ENCODE results near the gene CNTNAP2. TPM values are rescaled to one million over a fixed set of nuclear protein-coding genes. Genes with fewer than 3 reads are reported as not detected.

The CNTNAP2 gene
- total and polyA plus RNA-seq, 4 donors: 0.14 to 2.3 (median 1.1) TPM

- no peak overlapping the region for H3K27ac ChIP-seq (ENCODE audit: low read depth in 1 of 2, low read length in 2 of 2)
- H3K9me3 ChIP-seq (ENCODE audit: control insufficient read depth in 4 of 4, low read length in 3 of 4): no peaks in the 10 kb centered on the region
- DNase-seq (ENCODE audit: low spot score): no peak
- no peak for TF ChIP-seq ZBTB33 (IDR thresholded peaks at IDR 0.05)
- TF ChIP-seq EGR1 (IDR thresholded peaks at IDR 0.05; ENCODE audit: low read depth in 2 of 2): no peak
- TF ChIP-seq JUND (IDR thresholded peaks at IDR 0.05): no peak
- TF ChIP-seq CTCF (IDR thresholded peaks at IDR 0.05; ENCODE audit: low read depth, low read length, missing input control): no peak
- TF ChIP-seq SP1 (IDR thresholded peaks at IDR 0.05): no peak
- H3K27me3 ChIP-seq (ENCODE audit: control insufficient read depth in 4 of 4, insufficient read depth in 4 of 4, low read length in 3 of 4): peaks cover 0 to 6% (median 0%) of the 10 kb centered on the region in 4 donors
- H3K36me3 ChIP-seq (ENCODE audit: control insufficient read depth in 4 of 4, insufficient read depth in 3 of 4, low read depth in 1 of 4, low read length in 3 of 4): no peaks in the 10 kb centered on the region
- H3K4me3 ChIP-seq (ENCODE audit: low read depth in 1 of 3, low read length in 3 of 3): no peak overlapping the region
- no peak overlapping the region for H3K9ac ChIP-seq (ENCODE audit: low read depth in 1 of 2, low read length in 2 of 2)
- H3K4me1 ChIP-seq (ENCODE audit: control insufficient read depth in 4 of 4, insufficient read depth in 4 of 4, low read length in 3 of 4): no peaks in the 10 kb centered on the region
- 82% methylated on average over 9 of the region's 9 CpGs for WGBS
These were observed 1927.6 kb downstream of the CNTNAP2 start for GRCh38 chr7:148044173-148044572.

- Histone ChIP-seq H3K4me3 (ENCODE audit: low read depth in 1 of 3, low read length in 3 of 3) (no peak overlapping the region), H3K9ac (ENCODE audit: low read depth in 1 of 2, low read length in 2 of 2) (no peak overlapping the region), H3K36me3 (ENCODE audit: control insufficient read depth in 4 of 4, insufficient read depth in 3 of 4, low read depth in 1 of 4, low read length in 3 of 4) (no peaks in the 10 kb centered on the region), H3K27ac (ENCODE audit: low read depth in 1 of 2, low read length in 2 of 2) (no peak overlapping the region), H3K9me3 (ENCODE audit: control insufficient read depth in 4 of 4, low read length in 3 of 4) (no peaks in the 10 kb centered on the region), H3K4me1 (ENCODE audit: control insufficient read depth in 4 of 4, insufficient read depth in 4 of 4, low read length in 3 of 4) (no peaks in the 10 kb centered on the region), H3K27me3 (ENCODE audit: control insufficient read depth in 4 of 4, insufficient read depth in 4 of 4, low read length in 3 of 4) (peaks cover 0 to 6% (median 0%) of the 10 kb centered on the region in 4 donors)
- 69% methylated on average over 6 of the region's 6 CpGs for WGBS
- no peak for DNase-seq (ENCODE audit: low spot score)
- TF ChIP-seq FOXA1 (IDR thresholded peaks at IDR 0.05) (no peak), ZBTB33 (IDR thresholded peaks at IDR 0.05) (no peak), MAX (IDR thresholded peaks at IDR 0.05) (no peak), FOXA2 (IDR thresholded peaks at IDR 0.05) (no peak), ATF3 (IDR thresholded peaks at IDR 0.05) (no peak), SP1 (IDR thresholded peaks at IDR 0.05) (no peak), RAD21 (IDR thresholded peaks at IDR 0.05) (no peak), HNF4G (IDR thresholded peaks at IDR 0.05) (no peak), EGR1 (IDR thresholded peaks at IDR 0.05; ENCODE audit: low read depth in 2 of 2) (no peak), RXRA (IDR thresholded peaks at IDR 0.05) (no peak), JUND (IDR thresholded peaks at IDR 0.05) (no peak), HNF4A (conservative IDR thresholded peaks at IDR 0.05) (no peak)
These were observed 1928.9 kb downstream of the CNTNAP2 start for GRCh38 chr7:148045521-148045920.
